Mononuclear cell (primary cell): Measurements from ENCODE around the gene ENGASE. TPM values are rescaled to one million over a fixed set of nuclear protein-coding genes. Genes with fewer than 3 reads are reported as not detected.

Source experiments
- H3K27me3 ChIP-seq: 2 replicates; pipeline ENCODE4 v1.6.0; 2011; ENCODE audit warnings: low read length, control low read depth; ENCODE audit not compliant: insufficient read depth
- H3K4me1 ChIP-seq: 2 replicates; pipeline ENCODE4 v1.5.1; 2011; ENCODE audit warnings: mild to moderate bottlenecking, low read length, control low read depth; ENCODE audit not compliant: insufficient read depth
- H3K4me3 ChIP-seq: 2 replicates; pipeline ENCODE4 v1.5.1; 2011; ENCODE audit warnings: mild to moderate bottlenecking, low read length, moderate library complexity
- H3K9me3 ChIP-seq: 2 replicates; pipeline ENCODE4 v1.5.1; 2011; ENCODE audit warnings: low read depth, mild to moderate bottlenecking, control low read depth, low read length
- total RNA-seq: library from RNA; depleted of rRNA; stranded (reverse); fragments of >200 nt; gene quantifications from one replicate; pipeline ENCODE4 v1.2.3, GENCODE V29; 2012

The ENGASE gene
- total RNA-seq, 1 donor, result 25.2 TPM

DNA sequence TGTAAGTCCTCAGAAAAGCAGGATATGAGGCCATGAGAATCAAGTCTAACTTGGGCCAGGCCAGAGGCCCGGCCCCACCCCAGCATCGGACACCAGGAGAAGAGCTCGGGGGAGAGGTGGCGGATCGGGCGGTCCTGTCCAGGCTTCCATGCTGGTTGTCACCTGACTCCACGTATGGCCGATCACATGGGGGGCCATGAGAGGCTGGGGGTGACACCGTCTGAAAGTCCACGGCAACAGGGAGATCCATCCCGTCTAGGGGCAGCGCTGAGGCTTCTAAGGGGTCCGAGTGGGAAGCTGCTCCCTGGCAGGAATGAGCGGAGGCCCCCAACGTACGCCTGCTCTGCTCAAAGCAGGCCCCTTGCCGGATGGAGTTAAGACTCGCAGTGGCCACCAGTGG, 25.8 kb downstream of the ENGASE start:
- Histone ChIP-seq H3K4me3 (no peak overlapping the region), H3K27me3 (peaks cover 3% of the 10 kb centered on the region), H3K9me3 (no peaks in the 10 kb centered on the region), H3K4me1 (no peaks in the 10 kb centered on the region)

DNA sequence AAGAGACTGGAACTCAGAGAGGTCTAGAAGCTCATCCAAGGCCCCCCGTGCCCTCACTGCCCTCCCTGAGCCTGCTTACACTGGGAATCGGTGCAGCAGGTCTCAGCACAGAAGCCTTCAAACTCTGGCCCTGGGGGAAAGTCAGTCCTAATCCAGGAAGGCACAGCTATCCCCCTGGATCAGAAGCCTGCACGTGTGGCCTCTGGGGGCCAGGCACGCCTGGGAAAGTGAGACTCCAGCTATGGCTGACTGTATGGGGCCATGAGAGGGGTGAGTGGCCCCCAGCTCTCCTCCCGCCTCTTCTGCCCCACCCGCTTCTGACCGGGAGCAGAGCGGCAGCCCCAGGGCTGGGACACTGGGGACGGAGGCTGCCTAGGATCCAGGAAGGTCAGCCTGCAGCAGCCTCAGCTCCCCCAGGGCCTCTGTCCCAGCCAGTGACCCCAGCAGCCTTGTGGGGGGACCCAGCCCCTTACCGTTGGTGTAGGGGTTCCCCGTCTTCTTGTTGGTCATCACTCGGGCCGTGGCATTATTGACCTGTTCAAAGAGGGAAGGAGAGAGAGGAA, 26.6 kb downstream of the ENGASE start:
- Histone ChIP-seq H3K27me3 (peaks cover 3% of the 10 kb centered on the region), H3K4me3 (no peak overlapping the region), H3K4me1 (no peaks in the 10 kb centered on the region), H3K9me3 (no peaks in the 10 kb centered on the region)

DNA sequence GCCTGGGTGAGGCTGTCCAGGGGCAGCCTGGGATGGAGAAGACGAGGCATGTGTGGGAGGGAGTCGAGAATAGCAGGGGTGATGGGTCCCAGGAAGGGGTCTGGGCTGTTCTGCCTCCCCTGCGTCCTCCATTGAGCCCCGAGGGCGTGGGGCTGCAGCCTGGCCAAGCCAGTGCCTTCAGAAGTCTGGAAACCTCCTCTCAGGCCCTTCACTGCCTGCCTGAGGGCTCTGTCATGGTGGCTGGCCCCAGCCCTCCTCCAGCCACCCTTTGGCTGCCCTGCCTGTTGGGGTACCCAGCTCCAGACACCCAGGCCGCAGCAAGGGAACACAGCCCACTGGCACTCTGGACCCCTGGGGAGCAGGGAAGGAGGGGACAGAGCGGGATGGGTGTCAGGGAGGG, 27.6 kb downstream of the ENGASE start:
- H3K4me1 ChIP-seq, result no peaks in the 10 kb centered on the region
- no peaks in the 10 kb centered on the region for H3K27me3 ChIP-seq
- H3K9me3 ChIP-seq, result no peaks in the 10 kb centered on the region
- no peak overlapping the region for H3K4me3 ChIP-seq

DNA sequence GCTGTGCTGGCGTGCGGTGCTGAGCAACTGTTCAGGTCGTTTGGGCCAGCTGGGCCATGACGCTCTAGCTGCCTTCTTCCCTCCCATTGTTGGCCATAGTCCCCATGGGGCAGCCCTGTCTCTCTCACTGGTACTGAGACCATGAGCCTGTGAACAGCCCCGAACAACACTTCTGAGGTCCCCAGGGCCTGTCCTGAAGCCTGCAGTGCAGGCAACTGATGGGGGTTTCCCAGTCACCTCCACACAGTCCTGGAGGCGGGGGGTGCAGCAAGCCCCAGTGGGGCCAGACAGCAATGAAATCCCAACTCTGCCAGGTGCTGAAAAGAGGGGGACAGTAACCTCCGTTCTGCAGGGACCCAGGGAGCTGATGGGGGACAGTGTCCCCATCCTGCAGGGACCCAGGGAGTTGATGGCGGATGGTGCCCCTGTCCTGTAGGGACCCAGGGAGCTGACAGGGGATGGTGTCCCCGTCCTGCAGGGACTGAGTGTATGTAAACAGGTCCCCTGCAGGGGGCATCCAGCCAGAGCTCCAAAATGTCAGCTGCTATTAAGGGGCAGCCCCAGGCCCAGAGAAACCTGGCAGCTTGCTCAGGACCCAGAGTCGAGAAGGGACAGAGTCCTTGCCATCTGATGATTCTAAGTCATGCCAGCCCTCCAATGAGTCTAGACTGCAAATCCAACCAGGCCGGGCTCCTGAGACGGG, 30.4 kb downstream of the ENGASE start:
- no peaks in the 10 kb centered on the region for H3K4me1 ChIP-seq
- no peaks in the 10 kb centered on the region for H3K9me3 ChIP-seq
- H3K27me3 ChIP-seq, result no peaks in the 10 kb centered on the region
- no peak overlapping the region for H3K4me3 ChIP-seq

DNA sequence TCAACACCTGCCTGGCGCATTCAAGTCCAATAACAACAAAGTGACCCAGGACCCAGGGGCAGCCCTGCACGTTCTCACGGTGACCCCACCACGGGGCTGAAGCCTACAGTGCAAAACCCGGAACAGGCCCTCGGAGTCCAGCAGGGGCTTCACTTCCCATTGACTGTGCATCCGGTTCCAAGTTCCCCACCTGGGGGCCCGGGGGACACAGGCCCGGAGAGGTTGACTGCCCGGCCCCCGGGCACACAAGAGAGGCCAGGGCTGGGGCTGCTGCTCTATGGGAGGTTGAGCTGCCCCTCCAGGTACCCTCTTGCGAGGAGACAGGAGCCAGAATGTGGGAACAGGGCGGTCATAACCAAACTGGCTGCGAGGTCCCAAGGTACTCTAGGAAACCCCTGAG, 31.3 kb downstream of the ENGASE start:
- H3K9me3 ChIP-seq, result no peaks in the 10 kb centered on the region
- no peaks in the 10 kb centered on the region for H3K4me1 ChIP-seq
- H3K27me3 ChIP-seq, result no peaks in the 10 kb centered on the region
- no peak overlapping the region for H3K4me3 ChIP-seq

DNA sequence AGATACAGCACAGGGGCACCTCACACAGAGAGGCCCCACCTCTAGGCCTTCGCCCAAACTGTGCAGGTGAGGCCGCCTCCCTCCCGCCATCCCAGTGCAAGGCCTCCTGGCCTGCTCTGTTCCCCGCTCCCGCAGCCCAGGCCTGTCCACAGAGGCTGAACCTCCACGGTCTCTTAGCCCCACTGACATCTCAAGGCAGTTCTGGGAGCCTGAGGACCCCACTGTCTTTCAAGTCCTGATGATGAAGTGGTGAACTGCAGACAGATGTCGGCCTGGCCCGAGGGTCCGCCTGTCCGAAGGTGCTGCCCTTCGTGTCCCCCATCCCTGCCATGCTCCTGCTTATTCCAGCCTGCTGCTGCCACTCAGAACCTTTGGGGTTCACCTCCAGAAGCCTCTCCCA, 32.3 kb downstream of the ENGASE start:
- Histone ChIP-seq H3K4me3 (no peak overlapping the region), H3K9me3 (no peaks in the 10 kb centered on the region), H3K4me1 (no peaks in the 10 kb centered on the region), H3K27me3 (no peaks in the 10 kb centered on the region)

DNA sequence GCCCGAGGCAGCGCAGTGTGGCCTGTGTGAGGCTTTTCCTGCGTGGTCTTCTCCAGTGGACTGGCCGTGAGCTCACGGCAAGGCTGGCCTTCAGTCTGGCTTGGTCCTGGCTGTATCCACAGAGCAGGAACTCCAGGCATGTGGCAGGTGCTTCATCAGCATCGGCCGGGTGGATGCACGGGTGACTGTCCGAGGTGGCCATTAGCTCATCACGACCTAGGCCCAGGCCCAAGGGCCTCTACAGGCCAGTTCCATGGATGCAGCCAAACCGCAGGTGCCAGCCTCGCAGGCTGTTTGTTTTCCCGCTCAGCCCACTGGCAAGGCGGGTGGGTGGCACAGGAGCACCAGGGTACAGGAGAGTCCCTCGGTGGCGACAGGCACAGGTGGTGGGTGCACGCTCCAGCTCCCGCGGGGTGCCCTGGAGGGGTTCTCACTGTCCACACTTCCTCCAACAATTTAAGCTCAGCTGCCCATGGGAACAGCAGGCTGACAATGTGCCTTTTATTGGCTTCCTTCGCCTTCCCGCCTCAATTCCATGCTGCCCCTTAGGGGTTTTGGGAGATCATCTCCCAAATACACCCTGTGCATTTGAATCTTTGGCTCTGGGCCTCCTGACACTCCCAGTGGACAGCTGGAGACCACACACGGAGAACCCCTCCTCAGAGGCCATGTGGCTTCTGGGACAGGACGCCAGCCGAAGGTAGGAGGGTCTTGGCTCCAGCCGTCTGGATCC, 33.0 kb downstream of the ENGASE start:
- H3K4me1 ChIP-seq, result no peaks in the 10 kb centered on the region
- H3K4me3 ChIP-seq, result no peak overlapping the region
- H3K9me3 ChIP-seq, result no peaks in the 10 kb centered on the region
- no peaks in the 10 kb centered on the region for H3K27me3 ChIP-seq

DNA sequence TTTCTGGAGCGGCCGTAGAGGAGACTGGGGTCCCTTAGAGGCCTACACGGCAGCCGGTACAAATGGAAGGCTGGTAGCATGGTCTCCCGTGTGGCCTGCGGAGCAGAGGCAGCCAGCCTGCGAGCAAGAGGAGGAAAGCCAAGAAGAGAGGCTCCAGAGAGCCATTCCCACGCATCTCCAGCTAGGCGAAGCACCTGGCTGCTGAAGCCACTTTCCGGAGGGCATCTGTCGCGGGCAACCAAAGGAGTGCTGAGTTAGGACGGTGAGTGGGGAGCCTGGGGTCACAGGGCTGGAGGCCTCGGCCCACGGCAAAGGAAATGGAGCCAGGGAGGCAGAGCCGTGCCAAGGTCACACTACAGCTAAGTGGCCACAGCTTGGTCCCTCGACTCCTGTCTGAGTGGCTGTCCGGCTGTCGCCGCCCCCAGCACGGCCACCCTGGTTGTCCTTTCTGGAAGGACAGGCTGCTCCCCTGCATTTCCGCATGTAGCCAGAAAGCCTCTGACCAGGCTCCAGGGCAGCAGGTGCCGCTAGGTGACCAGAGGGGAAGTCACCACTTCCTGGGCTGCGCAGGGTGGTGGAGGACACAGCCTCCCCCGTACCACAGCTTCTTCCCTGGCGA, 33.7 kb downstream of the ENGASE start:
- Histone ChIP-seq H3K4me3 (no peak overlapping the region), H3K27me3 (no peaks in the 10 kb centered on the region), H3K9me3 (no peaks in the 10 kb centered on the region), H3K4me1 (no peaks in the 10 kb centered on the region)

DNA sequence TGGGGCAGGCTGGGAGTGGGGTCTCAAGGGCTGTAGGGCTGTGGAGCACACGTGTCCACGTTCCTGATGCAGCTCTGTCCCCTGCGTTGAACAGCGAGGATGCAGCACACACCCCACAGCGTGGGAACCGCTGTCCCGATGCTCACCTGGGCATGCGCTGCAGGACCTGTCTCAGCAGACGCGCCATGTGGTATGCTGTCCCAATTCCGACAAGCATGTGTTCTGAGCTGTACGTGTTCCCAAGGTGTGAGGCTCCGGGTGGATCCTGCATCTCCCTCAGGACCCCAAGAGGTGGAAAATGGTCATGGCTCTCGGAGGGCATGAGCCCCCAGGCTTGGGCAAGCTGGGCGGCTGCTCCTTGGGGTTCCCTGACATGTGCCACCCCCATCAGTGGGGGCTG, 34.2 kb downstream of the ENGASE start:
- no peaks in the 10 kb centered on the region for H3K27me3 ChIP-seq
- H3K4me3 ChIP-seq, result no peak overlapping the region
- H3K9me3 ChIP-seq, result no peaks in the 10 kb centered on the region
- H3K4me1 ChIP-seq, result no peaks in the 10 kb centered on the region

DNA sequence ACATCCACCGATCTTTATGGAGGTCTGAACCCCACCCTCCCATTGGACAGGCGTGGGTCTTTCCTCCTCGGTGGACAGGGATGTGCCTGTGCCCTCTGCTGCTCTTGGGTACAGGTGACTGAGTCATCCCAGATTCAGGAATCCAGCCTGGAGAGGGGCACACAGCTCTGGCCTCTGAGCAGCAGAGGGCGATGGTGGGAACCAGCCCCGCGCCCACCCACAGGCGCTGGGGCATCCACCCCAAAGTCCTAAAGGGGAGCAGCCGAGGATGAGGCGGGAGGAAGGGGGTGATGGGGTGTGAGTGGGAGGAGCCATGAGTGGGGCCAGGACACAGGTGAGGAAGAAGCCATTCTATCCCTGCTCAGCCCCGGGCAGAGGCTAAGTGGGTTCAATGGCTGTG, 35.0 kb downstream of the ENGASE start:
- Histone ChIP-seq H3K4me1 (no peaks in the 10 kb centered on the region), H3K4me3 (no peak overlapping the region), H3K27me3 (no peaks in the 10 kb centered on the region), H3K9me3 (no peaks in the 10 kb centered on the region)

DNA sequence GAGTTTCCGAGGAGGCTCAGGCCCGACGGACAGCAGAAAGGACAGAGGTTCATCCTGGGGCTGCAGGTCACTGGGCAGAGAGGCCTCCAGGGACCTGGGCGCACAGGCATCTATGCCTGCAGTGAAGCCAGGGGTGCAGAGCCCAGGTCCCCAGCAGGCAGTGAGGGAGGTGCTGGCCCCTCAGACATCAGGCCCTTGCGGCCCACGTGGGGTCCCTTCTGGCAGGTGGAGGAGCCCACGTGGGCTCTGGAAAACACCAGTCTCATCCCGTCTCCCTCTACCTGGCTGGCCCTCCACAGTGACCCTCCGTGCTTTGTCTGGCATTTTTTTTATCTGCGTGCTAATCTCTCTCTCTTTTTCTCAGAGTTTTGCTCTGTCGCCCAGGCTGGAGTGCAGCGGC, 36.5 kb downstream of the ENGASE start:
- Histone ChIP-seq H3K27me3 (no peaks in the 10 kb centered on the region), H3K4me1 (no peaks in the 10 kb centered on the region), H3K9me3 (no peaks in the 10 kb centered on the region), H3K4me3 (no peak overlapping the region)

DNA sequence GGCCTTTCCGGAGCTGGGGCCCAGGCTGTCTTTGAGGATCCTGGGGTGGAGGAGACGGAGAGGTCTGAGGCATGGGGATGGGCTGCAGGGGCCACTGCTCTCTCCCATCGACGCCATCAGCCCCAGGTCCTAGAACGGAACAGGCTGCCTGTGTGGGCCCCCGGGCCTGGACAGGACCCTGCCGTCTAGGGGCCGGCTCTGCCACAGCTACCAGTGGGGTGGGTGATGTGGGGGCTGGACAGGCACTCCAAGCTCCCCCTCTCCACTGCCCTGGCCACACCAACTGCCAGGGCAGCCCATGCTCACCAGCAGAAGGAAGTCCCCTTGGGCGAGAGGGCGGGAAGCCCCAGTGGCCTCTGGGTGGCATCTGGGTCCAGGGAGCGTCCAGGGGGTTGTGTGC, 37.8 kb downstream of the ENGASE start:
- H3K4me1 ChIP-seq, result no peaks in the 10 kb centered on the region
- no peak overlapping the region for H3K4me3 ChIP-seq
- no peaks in the 10 kb centered on the region for H3K9me3 ChIP-seq
- H3K27me3 ChIP-seq, result no peaks in the 10 kb centered on the region

DNA sequence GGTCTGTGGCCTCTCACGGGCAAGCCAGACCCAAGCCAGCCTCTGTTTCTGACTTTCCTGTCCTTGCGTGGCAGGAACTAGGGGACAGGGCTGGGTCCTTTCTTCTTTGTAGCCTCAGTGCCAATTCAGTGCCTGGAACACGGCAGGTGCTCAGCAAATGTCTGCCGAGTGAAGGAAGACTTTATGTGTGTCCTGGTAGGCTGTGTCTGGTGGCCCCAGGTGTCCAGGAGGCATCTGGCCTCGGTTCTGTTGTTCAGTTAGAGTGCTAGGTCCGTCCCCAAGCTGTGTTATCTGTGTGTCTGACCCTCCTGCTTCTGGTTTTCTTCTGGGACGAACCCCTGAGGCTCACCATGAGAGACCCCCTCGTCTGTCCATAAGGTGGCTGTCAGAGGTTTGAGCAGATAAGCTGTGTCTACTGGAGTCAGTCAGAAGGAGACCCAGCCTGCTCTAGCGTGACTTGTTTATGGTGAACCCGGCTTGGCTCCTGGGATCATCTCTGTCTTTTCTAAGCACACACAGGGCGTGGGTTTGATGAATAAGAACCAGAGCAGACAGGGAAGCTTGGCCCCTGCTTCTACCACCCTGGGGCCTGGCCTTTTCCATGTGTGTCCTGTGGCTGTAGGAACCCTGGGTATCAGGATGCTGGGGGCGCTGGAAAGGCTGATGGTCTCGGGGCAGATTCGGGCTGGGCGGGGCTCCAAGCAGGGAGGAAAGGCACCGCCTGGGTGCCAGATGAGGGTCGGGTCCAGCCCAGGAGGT, 39.3 kb downstream of the ENGASE start:
- H3K4me1 ChIP-seq, result no peaks in the 10 kb centered on the region
- H3K4me3 ChIP-seq, result no peak overlapping the region
- H3K27me3 ChIP-seq, result no peaks in the 10 kb centered on the region
- H3K9me3 ChIP-seq, result no peaks in the 10 kb centered on the region

DNA sequence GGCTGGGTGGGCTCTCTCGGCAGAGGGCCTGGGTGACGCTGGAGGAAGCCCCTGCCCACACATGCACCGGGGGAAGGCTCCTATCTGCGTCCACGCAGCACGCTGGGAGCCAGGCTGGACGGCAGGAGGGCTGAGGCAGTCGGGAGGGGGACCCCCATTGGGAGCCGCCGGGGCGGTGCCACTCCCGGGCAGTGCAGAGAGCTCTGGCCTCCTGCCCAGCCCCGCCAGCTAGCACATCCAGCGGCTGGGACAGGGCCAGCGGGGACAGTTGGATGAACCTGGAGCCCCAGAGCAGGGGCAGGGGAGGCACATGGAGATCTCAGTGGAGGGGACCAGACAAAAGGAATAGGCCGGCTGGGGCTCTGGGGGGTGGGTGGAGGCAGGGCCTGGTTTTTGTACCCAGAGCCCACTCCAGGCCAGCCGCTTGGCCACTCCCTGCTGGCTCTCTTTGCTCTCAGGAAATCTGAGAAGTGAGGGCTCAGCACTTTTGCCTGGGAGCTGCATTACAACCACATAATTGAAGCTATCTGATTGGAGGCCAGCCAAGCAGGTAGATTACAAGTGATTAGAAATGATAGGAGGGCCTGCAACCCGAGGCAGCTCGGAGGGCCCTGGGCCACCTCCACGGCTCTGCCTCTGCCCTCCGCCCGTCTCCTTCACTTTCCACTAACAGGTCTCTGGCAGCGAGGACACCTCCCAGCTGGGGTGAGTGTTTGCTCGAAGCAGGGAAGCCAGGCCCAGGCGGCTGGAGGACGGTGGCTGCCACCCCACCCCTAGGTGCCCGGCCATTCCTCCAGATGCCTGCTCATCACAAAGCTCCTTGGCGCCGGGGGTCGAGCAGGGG, 40.1 kb downstream of the ENGASE start:
- H3K4me1 ChIP-seq, result no peaks in the 10 kb centered on the region
- H3K9me3 ChIP-seq, result no peaks in the 10 kb centered on the region
- H3K4me3 ChIP-seq, result no peak overlapping the region
- no peaks in the 10 kb centered on the region for H3K27me3 ChIP-seq
